NCI-H1048 (cell line): ENCODE measurements around the gene C11orf54.
A peak's percentile ranks its signal among the peaks of the same experiment; 100 is the strongest.
"Not testable (repeated sequence)": the region's sequence is repeated elsewhere in the genome, so short reads cannot be mapped to it uniquely, and the experiment has no call there.

Source experiments
- DNase-seq: peaks from one replicate; lab custom pipeline; 2025; lab: John Stamatoyannopoulos, UW

C11orf54 gene

GRCh38 chr11:93734427-93735222, 6.8 kb upstream of the C11orf54 start:
- no peak for DNase-seq

- no peak for DNase-seq
These were observed 5.8 kb upstream of the C11orf54 start for GRCh38 chr11:93735627-93736026.

GRCh38 chr11:93736129-93736528, 5.3 kb upstream of the C11orf54 start:
- no peak for DNase-seq

GRCh38 chr11:93737904-93738612, 3.4 kb upstream of the C11orf54 start:
- DNase-seq, result no peak

GRCh38 chr11:93738647-93739081, 2.8 kb upstream of the C11orf54 start:
- no peak for DNase-seq

GRCh38 chr11:93740031-93740729, 1.3 kb upstream of the C11orf54 start:
- DNase-seq, result no peak

- DNase-seq, result peak; percentile 11
These were observed 760 bp upstream of the C11orf54 start for GRCh38 chr11:93740730-93741093.

- no peak for DNase-seq
These were observed 382 bp downstream of the C11orf54 start for GRCh38 chr11:93741882-93742226.

GRCh38 chr11:93743291-93743690, 1.8 kb downstream of the C11orf54 start:
- DNase-seq, result no peak

- no peak for DNase-seq
These were observed 3.2 kb downstream of the C11orf54 start for GRCh38 chr11:93744669-93745004.

- DNase-seq, result not testable (repeated sequence)
These were observed 3.7 kb downstream of the C11orf54 start for GRCh38 chr11:93745005-93745755.

GRCh38 chr11:93746101-93746500, 4.6 kb downstream of the C11orf54 start:
- no peak for DNase-seq

GRCh38 chr11:93747122-93747521, 5.7 kb downstream of the C11orf54 start:
- no peak for DNase-seq

- no peak for DNase-seq
These were observed 9.5 kb downstream of the C11orf54 start for GRCh38 chr11:93751001-93751400.

GRCh38 chr11:93753241-93753640, 11.8 kb downstream of the C11orf54 start:
- DNase-seq, result no peak

- no peak for DNase-seq
These were observed 15.3 kb downstream of the C11orf54 start for GRCh38 chr11:93756748-93757147.

- no peak for DNase-seq
These were observed 15.8 kb downstream of the C11orf54 start for GRCh38 chr11:93757301-93757700.

- DNase-seq, result no peak
These were observed 16.7 kb downstream of the C11orf54 start for GRCh38 chr11:93757924-93758865.

GRCh38 chr11:93759123-93759522, 17.7 kb downstream of the C11orf54 start:
- DNase-seq, result not testable (repeated sequence)

- DNase-seq, result no peak
These were observed 20.4 kb downstream of the C11orf54 start for GRCh38 chr11:93761910-93762309.

- no peak for DNase-seq
These were observed 24.1 kb downstream of the C11orf54 start for GRCh38 chr11:93765551-93765950.
